GM12878 (cell line): Measurements from ENCODE around the gene LANCL2. TPM values are rescaled to one million over a fixed set of nuclear protein-coding genes. Genes with fewer than 3 reads are reported as not detected.

Source experiments
- CHD2 ChIP-seq: IDR thresholded peaks from 2 replicates; pipeline ENCODE4 v1.6.1; 2011; ENCODE audit warnings: low read depth, low read length, improper control_type of control experiment, borderline replicate concordance
- GATAD2B ChIP-seq: fragments of 450-650 bp; conservative IDR thresholded peaks from 2 replicates; pipeline ENCODE4 v1.6.1; 2017; ENCODE audit warnings: low read depth, mild to moderate bottlenecking, moderate library complexity
- RELA ChIP-seq: fragments of 450-650 bp; IDR thresholded peaks from 2 replicates; pipeline ENCODE4 v1.8.0; 2014; ENCODE audit warnings: borderline replicate concordance; ENCODE audit not compliant: partially characterized antibody
- RELB ChIP-seq: fragments of 450-650 bp; IDR thresholded peaks from 2 replicates; pipeline ENCODE4 v1.6.1; 2017; ENCODE audit warnings: low read depth, mild to moderate bottlenecking, moderate library complexity
- SREBF2 ChIP-seq: IDR thresholded peaks from 2 replicates; pipeline ENCODE4 v1.6.1; 2012; ENCODE audit warnings: mild to moderate bottlenecking, low read length
- ZNF274 ChIP-seq: IDR thresholded peaks from one replicate; pipeline ENCODE4 v1.8.0; 2011; ENCODE audit not compliant: insufficient read length, insufficient read depth
- polyA plus RNA-seq, 11 experiments: library from polyadenylated mRNA; depleted of rRNA in 4 of 11; unstranded in 6 of 11; stranded (reverse) in 5 of 11; fragments of >200 nt; fragmentation: Nextera tagmentation in 4 of 11; fragmentation: Illumina TruSeq in 1 of 11; extraction: Ambion mirVana in 4 of 11; extraction: Trizol in 1 of 11; gene quantifications; 1 replicate in 1 of 11; 2 replicates in 10 of 11; pipeline versions ENCODE4 v1.2.1 to v1.2.3, GENCODE V29; 2011 to 2016; ENCODE audit warnings: inconsistent platforms in 2 of 11, missing spikeins in 2 of 11, low read depth in 1 of 11
- total RNA-seq, 4 experiments: library from RNA; depleted of rRNA in 3 of 4; stranded (reverse); fragments of >200 nt in 3 of 4; fragmentation: Illumina TruSeq in 1 of 4; extraction: Trizol in 1 of 4; gene quantifications; 2 replicates each; pipeline versions ENCODE4 v1.2.1 to v1.2.3, GENCODE V29; 2013 to 2021
- TF ChIP-seq, protein P1 (sequence below): fragments of 450-650 bp; IDR thresholded peaks from 2 replicates; pipeline ENCODE4 v1.6.1; 2018; ENCODE audit warnings: borderline replicate concordance, mild to moderate bottlenecking; ENCODE audit not compliant: partially characterized antibody

LANCL2 gene
- total and polyA plus RNA-seq, 10 of the 15 experiments (the other 5 are each of a cell fraction or from before 2014, with no cell fraction given): 8.1 to 28.6 (median 16.4) TPM

DNA sequence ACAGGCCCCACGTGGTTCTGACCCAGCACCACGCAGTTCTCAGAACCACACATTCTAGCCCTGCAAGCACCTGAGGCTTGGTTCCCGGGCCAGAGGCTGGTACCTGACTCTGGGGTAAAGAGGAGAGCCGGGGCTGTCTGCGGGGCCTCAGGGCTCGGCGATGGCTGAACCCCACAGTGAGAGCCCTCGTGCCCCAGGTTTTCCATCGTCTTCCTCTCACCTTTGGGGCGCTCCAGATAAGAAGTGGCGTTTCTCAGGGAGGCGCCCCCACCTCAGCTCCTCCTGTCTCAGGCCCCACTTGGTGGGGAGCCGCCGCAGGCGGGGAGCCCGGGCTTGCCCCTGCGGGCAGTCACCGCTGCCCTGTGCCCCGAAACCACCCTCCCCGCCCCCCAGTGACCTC is 2.2 kb upstream of the LANCL2 start (continued):
- TF ChIP-seq RELB (no peak), RELA (no peak), GATAD2B (no peak), ZNF274 (no peak), SREBF2 (no peak), CHD2 (no peak)
- TF ChIP-seq, protein P1, sequence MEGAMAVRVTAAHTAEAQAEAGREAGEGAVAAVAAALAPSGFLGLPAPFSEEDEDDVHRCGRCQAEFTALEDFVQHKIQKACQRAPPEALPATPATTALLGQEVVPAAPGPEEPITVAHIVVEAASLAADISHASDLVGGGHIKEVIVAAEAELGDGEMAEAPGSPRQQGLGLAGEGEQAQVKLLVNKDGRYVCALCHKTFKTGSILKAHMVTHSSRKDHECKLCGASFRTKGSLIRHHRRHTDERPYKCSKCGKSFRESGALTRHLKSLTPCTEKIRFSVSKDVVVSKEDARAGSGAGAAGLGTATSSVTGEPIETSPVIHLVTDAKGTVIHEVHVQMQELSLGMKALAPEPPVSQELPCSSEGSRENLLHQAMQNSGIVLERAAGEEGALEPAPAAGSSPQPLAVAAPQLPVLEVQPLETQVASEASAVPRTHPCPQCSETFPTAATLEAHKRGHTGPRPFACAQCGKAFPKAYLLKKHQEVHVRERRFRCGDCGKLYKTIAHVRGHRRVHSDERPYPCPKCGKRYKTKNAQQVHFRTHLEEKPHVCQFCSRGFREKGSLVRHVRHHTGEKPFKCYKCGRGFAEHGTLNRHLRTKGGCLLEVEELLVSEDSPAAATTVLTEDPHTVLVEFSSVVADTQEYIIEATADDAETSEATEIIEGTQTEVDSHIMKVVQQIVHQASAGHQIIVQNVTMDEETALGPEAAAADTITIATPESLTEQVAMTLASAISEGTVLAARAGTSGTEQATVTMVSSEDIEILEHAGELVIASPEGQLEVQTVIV: no peak
